IMR-90 (cell line): Measurements from ENCODE around the gene IL4. TPM values are rescaled to one million over a fixed set of nuclear protein-coding genes. Genes with fewer than 3 reads are reported as not detected.

ENCODE experiments used
- ATAC-seq: fragments of 200-7000 bp; cut with Tn5 transposase; 2 replicates; pipeline ENCODE4 v1.9.1; 2020; ENCODE audit warnings: low read depth, mild to moderate bottlenecking, moderate library complexity
- BruUV-seq: library from RNA; stranded (reverse); fragments of 400-500 nt; replicated peaks from 2 replicates; lab custom pipeline; 2021; lab: Mats Ljungman, UMichigan
- CTCF ChIA-PET: fragments of 300-600 bp; formaldehyde crosslinking; extraction: SDS; loops from one replicate; lab custom pipeline; 2021; ENCODE audit warnings: antibody characterized with exemption; lab: Yijun Ruan, JAX
- POLR2A ChIA-PET: fragments of 300-600 bp; sonication (Branson Sonifier 250); formaldehyde crosslinking; loops from one replicate; lab custom pipeline; 2022; ENCODE audit warnings: antibody characterized with exemption; ENCODE audit not compliant: unreplicated experiment; lab: Charles Lee
- DNase-seq: peaks from one replicate; pipeline ENCODE4 v3.0.0; 2013
- H2AFZ ChIP-seq: replicated peaks from 2 replicates; pipeline ENCODE3; 2013; ENCODE audit warnings: low read length, mild to moderate bottlenecking; ENCODE audit not compliant: poor library complexity
- H2AK5ac ChIP-seq: 2 replicates; pipeline ENCODE4 v1.6.1; 2013; ENCODE audit warnings: low read depth, low read length, inconsistent platforms
- H2AK9ac ChIP-seq: replicated peaks from 2 replicates; pipeline ENCODE3; 2013; ENCODE audit warnings: mild to moderate bottlenecking, low read depth, low read length, moderate library complexity; ENCODE audit not compliant: poor library complexity
- H2BK120ac ChIP-seq: 2 replicates; pipeline ENCODE4 v1.6.1; 2013; ENCODE audit warnings: low read depth, low read length, inconsistent platforms
- H2BK15ac ChIP-seq: 3 replicates; pipeline ENCODE4 v1.6.1; 2013; ENCODE audit warnings: low read depth, low read length, inconsistent platforms
- H2BK20ac ChIP-seq: 2 replicates; pipeline ENCODE4 v1.6.1; 2013; ENCODE audit warnings: low read depth, mild to moderate bottlenecking, inconsistent platforms, low read length, moderate library complexity
- H2BK5ac ChIP-seq: 2 replicates; pipeline ENCODE4 v1.6.1; 2013; ENCODE audit warnings: mild to moderate bottlenecking, low read depth, low read length, inconsistent platforms; ENCODE audit not compliant: poor library complexity, severe bottlenecking
- H3K14ac ChIP-seq: replicated peaks from 2 replicates; pipeline ENCODE4 v1.6.1; 2013; ENCODE audit warnings: low read depth, low read length, inconsistent platforms
- H3K18ac ChIP-seq: 2 replicates; pipeline ENCODE4 v1.6.1; 2013; ENCODE audit warnings: low read depth, low read length, control low read depth
- H3K23ac ChIP-seq: 2 replicates; pipeline ENCODE4 v1.6.1; 2013; ENCODE audit warnings: low read depth, low read length, inconsistent platforms
- H3K27ac ChIP-seq: 2 replicates; pipeline ENCODE4 v1.5.1; 2013; ENCODE audit warnings: mild to moderate bottlenecking, control low read depth, low read length; ENCODE audit not compliant: insufficient read depth
- H3K27me3 ChIP-seq: 2 replicates; pipeline ENCODE4 v1.6.1; 2013; ENCODE audit warnings: low read length; ENCODE audit not compliant: control insufficient read depth, insufficient read depth
- H3K36me3 ChIP-seq: 2 replicates; pipeline ENCODE4 v1.6.1; 2013; ENCODE audit warnings: low read length, mixed read lengths; ENCODE audit not compliant: control insufficient read depth, insufficient read depth
- H3K4ac ChIP-seq: 2 replicates; pipeline ENCODE4 v1.6.1; 2013; ENCODE audit warnings: low read depth, low read length, inconsistent platforms
- H3K4me1 ChIP-seq: 2 replicates; pipeline ENCODE4 v1.6.1; 2013; ENCODE audit warnings: low read length, mixed read lengths; ENCODE audit not compliant: control insufficient read depth, insufficient read depth
- H3K4me2 ChIP-seq: 2 replicates; pipeline ENCODE4 v1.6.1; 2013; ENCODE audit warnings: low read depth, mild to moderate bottlenecking, control low read depth, low read length, moderate library complexity
- H3K4me3 ChIP-seq: 2 replicates; pipeline ENCODE4 v1.5.1; 2013; ENCODE audit warnings: low read depth, mild to moderate bottlenecking, control low read depth, low read length, moderate library complexity; ENCODE audit not compliant: insufficient read depth
- H3K56ac ChIP-seq: 2 replicates; pipeline ENCODE4 v1.6.1; 2013; ENCODE audit warnings: low read length, inconsistent platforms; ENCODE audit not compliant: insufficient read depth; ENCODE audit errors: extremely low read depth
- H3K79me1 ChIP-seq, 2 experiments: 2 replicates each; pipeline ENCODE4 v1.6.1; 2013; ENCODE audit warnings: low read length in 2 of 2, inconsistent platforms in 1 of 2, low read depth in 1 of 2
- H3K9ac ChIP-seq: 2 replicates; pipeline ENCODE4 v1.6.1; 2013; ENCODE audit warnings: low read depth, low read length, control low read depth
- H3K9me1 ChIP-seq: 2 replicates; pipeline ENCODE4 v1.6.1; 2013; ENCODE audit warnings: low read length, inconsistent platforms; ENCODE audit not compliant: insufficient read depth
- H3K9me3 ChIP-seq: 2 replicates; pipeline ENCODE4 v1.6.1; 2013; ENCODE audit warnings: low read length; ENCODE audit not compliant: control insufficient read depth, insufficient read depth
- H4K20me1 ChIP-seq: 2 replicates; pipeline ENCODE4 v1.6.1; 2013; ENCODE audit warnings: low read length, inconsistent platforms; ENCODE audit not compliant: insufficient read depth
- H4K5ac ChIP-seq: 2 replicates; pipeline ENCODE4 v1.6.1; 2013; ENCODE audit warnings: mild to moderate bottlenecking, low read depth, low read length, control low read depth
- H4K8ac ChIP-seq, 2 experiments: 2 replicates each; pipeline ENCODE4 v1.6.1; 2013; ENCODE audit warnings: low read depth in 2 of 2, low read length in 2 of 2, control low read depth in 1 of 2, inconsistent platforms in 1 of 2
- H4K91ac ChIP-seq: 2 replicates; pipeline ENCODE4 v1.6.1; 2013; ENCODE audit warnings: low read depth, low read length, inconsistent platforms; ENCODE audit not compliant: insufficient read depth
- BHLHE40 ChIP-seq: fragments of 150-350 bp; IDR thresholded peaks from 2 replicates; pipeline ENCODE4 v1.6.1; 2016; ENCODE audit warnings: mild to moderate bottlenecking, low read depth, low read length
- CEBPB ChIP-seq: IDR thresholded peaks from 2 replicates; pipeline ENCODE4 v1.6.1; 2012; ENCODE audit warnings: low read depth, low read length, improper control_type of control experiment
- CHD1 ChIP-seq: IDR thresholded peaks from 2 replicates; pipeline ENCODE4 v1.6.1; 2012; ENCODE audit warnings: low read depth, low read length, improper control_type of control experiment
- FOS ChIP-seq: fragments of 150-350 bp; IDR thresholded peaks from 2 replicates; pipeline ENCODE4 v1.6.1; 2016; ENCODE audit warnings: low read depth, low read length
- MAFK ChIP-seq: IDR thresholded peaks from 2 replicates; pipeline ENCODE4 v1.6.1; 2012; ENCODE audit warnings: low read depth, low read length, improper control_type of control experiment
- MAZ ChIP-seq: IDR thresholded peaks from 2 replicates; pipeline ENCODE4 v1.6.1; 2012; ENCODE audit warnings: low read depth, mild to moderate bottlenecking, low read length, improper control_type of control experiment, moderate library complexity, borderline replicate concordance
- MXI1 ChIP-seq: IDR thresholded peaks from 2 replicates; pipeline ENCODE4 v1.6.1; 2012; ENCODE audit warnings: low read depth, mild to moderate bottlenecking, low read length, moderate library complexity, borderline replicate concordance
- NFE2L2 ChIP-seq: fragments of 150-350 bp; IDR thresholded peaks from 2 replicates; pipeline ENCODE4 v1.6.1; 2016; ENCODE audit warnings: low read depth, mild to moderate bottlenecking, low read length
- POLR2A ChIP-seq: IDR thresholded peaks from 2 replicates; pipeline ENCODE4 v1.6.1; 2012; ENCODE audit warnings: mild to moderate bottlenecking, low read depth, low read length
- RAD21 ChIP-seq: IDR thresholded peaks from 2 replicates; pipeline ENCODE4 v1.6.1; 2012; ENCODE audit warnings: low read length, improper control_type of control experiment
- RCOR1 ChIP-seq: IDR thresholded peaks from 2 replicates; pipeline ENCODE4 v1.6.1; 2012; ENCODE audit warnings: mild to moderate bottlenecking, low read length, improper control_type of control experiment; ENCODE audit not compliant: insufficient replicate concordance
- RFX5 ChIP-seq: IDR thresholded peaks from 2 replicates; pipeline ENCODE4 v1.8.0; 2012; ENCODE audit warnings: low read depth, mild to moderate bottlenecking, low read length, moderate library complexity
- SMC3 ChIP-seq: fragments of 150-350 bp; IDR thresholded peaks from 2 replicates; pipeline ENCODE4 v1.6.1; 2016; ENCODE audit warnings: low read depth, mild to moderate bottlenecking, antibody characterized with exemption, low read length, moderate library complexity
- WGBS, 2 experiments: methylation state at CpG; one replicate each; pipeline versions ENCODE4 v1.1.5 to v1.1.7; 2013; ENCODE audit warnings: missing lambda C conversion rate in 2 of 2; ENCODE audit not compliant: insufficient read length in 1 of 2; ENCODE audit errors: extremely low coverage in 2 of 2; 5-methylcytosine and 5-hydroxymethylcytosine counted together
- dilution Hi-C: fragments of 300-500 bp; cut with HindIII; formaldehyde crosslinking; loops from one replicate; pipeline ENCODE4 v1.14.3; 2018; ENCODE audit warnings: low sequenced_read_pairs; ENCODE audit not compliant: unreplicated experiment
- in situ Hi-C: fragments of 300-500 bp; cut with MboI; formaldehyde crosslinking; loops from 3 replicates; pipeline ENCODE4 v1.14.3; 2019; ENCODE audit warnings: low sequenced_read_pairs, inconsistent platforms, mixed read lengths
- intact Hi-C: fragments of 100-400 bp; cut with micrococcal nuclease; formaldehyde crosslinking; loops from 2 replicates; pipeline ENCODE4 v1.10.0; 2022
- polyA plus RNA-seq, 3 experiments: library from polyadenylated mRNA; depleted of rRNA; stranded (reverse); fragments of >200 nt; gene quantifications; 2 replicates each; pipeline ENCODE4 v1.2.3, GENCODE V29; 2012; ENCODE audit warnings: low replicate concordance in 1 of 3
- total RNA-seq: library from RNA; depleted of rRNA; stranded (reverse); fragments of >200 nt; gene quantifications from 2 replicates; pipeline ENCODE4 v1.2.3, GENCODE V29; 2012
- TF ChIP-seq, protein P1 (sequence below): conservative IDR thresholded peaks from 2 replicates; pipeline ENCODE4 v1.5.1; 2012; ENCODE audit warnings: mild to moderate bottlenecking, low read depth, low read length, improper control_type of control experiment
- TF ChIP-seq, protein P2 (sequence below): fragments of 150-350 bp; IDR thresholded peaks from 2 replicates; pipeline ENCODE4 v1.6.1; 2017; ENCODE audit warnings: mild to moderate bottlenecking, antibody characterized with exemption, low read length, low read depth

Gene IL4
- total and polyA plus RNA-seq, 2 of the 4 experiments (the other 2 are of a cell fraction), result not detected

DNA sequence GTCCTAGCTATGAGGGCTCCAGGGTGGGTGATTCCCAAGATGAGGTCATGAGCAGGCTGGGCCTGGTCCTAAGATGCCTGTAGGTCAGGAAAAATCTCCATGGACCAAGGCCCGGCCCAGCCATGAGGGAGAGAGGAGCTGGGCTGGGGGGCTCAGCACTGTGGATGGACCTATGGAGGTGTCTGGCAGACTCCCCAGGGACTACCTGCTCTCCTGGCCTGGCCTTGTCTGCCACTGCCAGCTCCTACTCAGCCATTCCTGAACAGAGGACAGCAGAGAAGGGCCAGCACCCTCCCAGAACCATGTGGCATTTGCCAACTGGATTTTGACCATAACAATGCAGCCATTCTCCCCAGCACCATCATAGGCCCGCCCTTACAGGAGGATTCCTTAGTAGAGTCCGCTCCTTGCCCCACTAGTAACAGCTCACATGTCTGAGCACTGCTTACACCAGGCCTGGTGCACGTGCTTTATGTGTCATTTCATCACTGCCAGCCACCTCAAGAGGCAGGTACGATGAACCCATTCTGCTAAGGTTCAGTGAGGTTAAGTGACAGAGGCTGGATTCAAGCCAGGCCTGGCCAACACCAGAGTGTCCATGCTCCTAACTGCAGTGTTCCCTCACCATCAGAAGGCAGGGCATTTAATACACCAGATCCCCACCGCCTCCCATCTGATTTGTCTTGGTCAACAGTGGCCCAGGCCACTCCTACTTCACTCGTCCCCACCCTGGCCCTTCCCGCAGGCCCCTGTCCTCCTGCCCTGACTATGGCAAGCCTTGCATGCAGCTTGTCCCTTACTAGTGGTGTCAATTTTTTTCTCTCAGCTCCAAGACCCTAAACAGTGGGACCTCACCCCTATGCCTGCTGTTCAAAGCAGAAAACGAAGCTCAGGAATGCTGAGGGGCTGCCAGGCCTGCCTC, 15.1 kb upstream of the IL4 start:
- H3K4me3 ChIP-seq, result no peak overlapping the region
- no peak overlapping the region for H2AK5ac ChIP-seq
- ATAC-seq, result no peak
- BruUV-seq, result no TSS peak
- no peak overlapping the region for H3K23ac ChIP-seq
- in situ Hi-C loops, result no loop called here
- 92% methylated on average over 3 of the region's 9 CpGs; no CpG with 5 or more reads in 1 of the 2 experiments for WGBS, 2 experiments
- H4K5ac ChIP-seq, result no peak overlapping the region
- H3K79me1 ChIP-seq, result no peaks in the 10 kb centered on the region
- no peak overlapping the region for H3K4ac ChIP-seq
- no peak overlapping the region for H2AFZ ChIP-seq
- no peaks in the 10 kb centered on the region for H3K36me3 ChIP-seq
- intact Hi-C loops, result no loop called here
- no peak overlapping the region for H4K91ac ChIP-seq
- H4K20me1 ChIP-seq, result no peaks in the 10 kb centered on the region
- H3K14ac ChIP-seq, result no peak overlapping the region
- H3K18ac ChIP-seq, result no peak overlapping the region
- CTCF ChIA-PET, result no interaction called here
- H3K9me3 ChIP-seq, result no peaks in the 10 kb centered on the region
- peaks cover 11% of the 10 kb centered on the region; the same call in 1 of the 2 replicates for H3K27me3 ChIP-seq
- DNase-seq, result no peak
- H4K8ac ChIP-seq, result no peak overlapping the region
- H2BK120ac ChIP-seq, result no peak overlapping the region
- no peak overlapping the region for H2BK20ac ChIP-seq
- dilution Hi-C loops, result no loop called here
- no peak overlapping the region for H3K9ac ChIP-seq
- no peak overlapping the region for H2AK9ac ChIP-seq
- H2BK5ac ChIP-seq, result no peak overlapping the region
- POLR2A ChIA-PET, result no interaction called here
- peaks cover 3% of the 10 kb centered on the region; the same call in 1 of the 2 replicates for H3K9me1 ChIP-seq
- no peak overlapping the region for H3K27ac ChIP-seq
- no peak overlapping the region for H3K56ac ChIP-seq
- peaks cover 3% of the 10 kb centered on the region; the same call in 1 of the 2 replicates for H3K4me1 ChIP-seq
- H3K4me2 ChIP-seq, result no peak overlapping the region
- no peak overlapping the region for H2BK15ac ChIP-seq
- TF ChIP-seq BHLHE40, result no peak
- TF ChIP-seq SMC3, result no peak
- no peak for TF ChIP-seq RFX5
- no peak for TF ChIP-seq POLR2A
- TF ChIP-seq MAFK, result no peak
- TF ChIP-seq FOS, result no peak
- TF ChIP-seq, protein P1, sequence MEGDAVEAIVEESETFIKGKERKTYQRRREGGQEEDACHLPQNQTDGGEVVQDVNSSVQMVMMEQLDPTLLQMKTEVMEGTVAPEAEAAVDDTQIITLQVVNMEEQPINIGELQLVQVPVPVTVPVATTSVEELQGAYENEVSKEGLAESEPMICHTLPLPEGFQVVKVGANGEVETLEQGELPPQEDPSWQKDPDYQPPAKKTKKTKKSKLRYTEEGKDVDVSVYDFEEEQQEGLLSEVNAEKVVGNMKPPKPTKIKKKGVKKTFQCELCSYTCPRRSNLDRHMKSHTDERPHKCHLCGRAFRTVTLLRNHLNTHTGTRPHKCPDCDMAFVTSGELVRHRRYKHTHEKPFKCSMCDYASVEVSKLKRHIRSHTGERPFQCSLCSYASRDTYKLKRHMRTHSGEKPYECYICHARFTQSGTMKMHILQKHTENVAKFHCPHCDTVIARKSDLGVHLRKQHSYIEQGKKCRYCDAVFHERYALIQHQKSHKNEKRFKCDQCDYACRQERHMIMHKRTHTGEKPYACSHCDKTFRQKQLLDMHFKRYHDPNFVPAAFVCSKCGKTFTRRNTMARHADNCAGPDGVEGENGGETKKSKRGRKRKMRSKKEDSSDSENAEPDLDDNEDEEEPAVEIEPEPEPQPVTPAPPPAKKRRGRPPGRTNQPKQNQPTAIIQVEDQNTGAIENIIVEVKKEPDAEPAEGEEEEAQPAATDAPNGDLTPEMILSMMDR, result no peak
- no peak for TF ChIP-seq MAZ
- no peak for TF ChIP-seq CEBPB
- TF ChIP-seq MXI1, result no peak
- TF ChIP-seq, protein P2, sequence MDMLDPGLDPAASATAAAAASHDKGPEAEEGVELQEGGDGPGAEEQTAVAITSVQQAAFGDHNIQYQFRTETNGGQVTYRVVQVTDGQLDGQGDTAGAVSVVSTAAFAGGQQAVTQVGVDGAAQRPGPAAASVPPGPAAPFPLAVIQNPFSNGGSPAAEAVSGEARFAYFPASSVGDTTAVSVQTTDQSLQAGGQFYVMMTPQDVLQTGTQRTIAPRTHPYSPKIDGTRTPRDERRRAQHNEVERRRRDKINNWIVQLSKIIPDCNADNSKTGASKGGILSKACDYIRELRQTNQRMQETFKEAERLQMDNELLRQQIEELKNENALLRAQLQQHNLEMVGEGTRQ, result no peak
- no peak for TF ChIP-seq CHD1
- TF ChIP-seq NFE2L2, result no peak
- no peak for TF ChIP-seq RCOR1
- no peak for TF ChIP-seq RAD21
